GM12892 (cell line): ENCODE data around the gene DENND1B.

Experiments
- DNase-seq: peaks from one replicate; pipeline ENCODE4 v3.0.0; 2011; ENCODE audit not compliant: insufficient read length
- FAIRE-seq: peaks from 2 replicates; lab custom pipeline; 2011; peaks lifted over from hg19 to GRCh38; lab: Jason Lieb, UNC
- POLR2A ChIP-seq: IDR thresholded peaks from 2 replicates; pipeline ENCODE4 v1.6.1; 2011; ENCODE audit warnings: low read depth, low read length, control low read depth
- POLR2AphosphoS5 ChIP-seq: IDR thresholded peaks from 2 replicates; pipeline ENCODE4 v1.6.1; 2011; ENCODE audit warnings: low read depth, low read length, control low read depth
- TAF1 ChIP-seq: IDR thresholded peaks from 2 replicates; pipeline ENCODE4 v1.6.1; 2011; ENCODE audit warnings: low read depth, mild to moderate bottlenecking, control low read depth, low read length, borderline replicate concordance

DENND1B gene

GRCh38 chr1:197462539-197462938, 312.7 kb downstream of the DENND1B start:
- FAIRE-seq (no peak), DNase-seq (no peak)
- TF ChIP-seq POLR2AphosphoS5 (no peak), POLR2A (no peak), TAF1 (no peak)
